Gastrocnemius medialis (tissue), 4 donors: Measurements from ENCODE around the gene SLC9A6.

ENCODE experiments used
- POLR2A ChIP-seq, 2 donors: fragments of 450-650 bp; IDR thresholded peaks; one replicate each; pipeline ENCODE4 v1.6.1; 2017; ENCODE audit warnings: antibody characterized with exemption in 2 of 2, mild to moderate bottlenecking in 2 of 2, moderate library complexity in 2 of 2
- TF ChIP-seq, protein P1 (sequence below), 5 experiments: fragments of 450-650 bp in 3 of 5; fragments of 200-600 bp in 2 of 5; sonication (generic) in 2 of 5; IDR thresholded peaks in 4 of 5; conservative IDR thresholded peaks in 1 of 5; 1 replicate in 4 of 5; 2 replicates in 1 of 5; pipeline ENCODE4 v1.5.1; 2016 to 2019; ENCODE audit warnings: antibody characterized with exemption in 5 of 5, mild to moderate bottlenecking in 3 of 5, moderate library complexity in 3 of 5

DNA sequence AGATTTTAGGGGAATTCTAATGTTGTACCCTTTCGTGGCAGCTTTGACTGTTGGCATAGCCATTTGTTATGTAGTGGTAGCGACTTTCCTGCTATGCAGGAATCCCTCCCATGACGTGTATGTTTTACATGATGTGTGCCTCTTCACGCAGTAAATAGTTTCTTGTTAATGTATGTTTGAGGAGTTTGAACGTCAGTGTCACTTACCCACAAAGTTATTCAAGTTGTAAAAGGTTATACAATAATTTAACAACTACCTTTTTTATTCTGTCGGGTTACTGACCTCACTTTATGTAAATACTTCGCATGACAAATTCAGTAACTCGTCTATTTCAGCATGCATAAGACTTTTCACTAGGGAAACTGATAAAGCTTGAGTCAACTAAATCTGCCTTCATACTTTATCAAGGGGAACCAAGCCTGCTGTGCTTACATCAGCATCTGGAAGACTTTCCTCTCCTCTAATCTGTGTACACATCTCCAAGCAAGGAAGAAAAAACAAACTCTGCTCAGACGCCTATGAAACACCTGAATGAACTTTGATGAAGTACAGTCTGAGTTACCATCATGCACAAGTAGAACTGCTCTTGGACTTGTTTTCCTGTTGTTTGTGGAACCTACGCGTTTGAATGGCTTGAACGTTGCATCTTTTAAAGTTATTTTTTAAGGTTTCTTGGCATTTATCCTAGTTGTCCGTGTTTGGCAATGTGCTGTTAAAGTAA is 61.2 kb downstream of the SLC9A6 start:
- TF ChIP-seq, protein P1, sequence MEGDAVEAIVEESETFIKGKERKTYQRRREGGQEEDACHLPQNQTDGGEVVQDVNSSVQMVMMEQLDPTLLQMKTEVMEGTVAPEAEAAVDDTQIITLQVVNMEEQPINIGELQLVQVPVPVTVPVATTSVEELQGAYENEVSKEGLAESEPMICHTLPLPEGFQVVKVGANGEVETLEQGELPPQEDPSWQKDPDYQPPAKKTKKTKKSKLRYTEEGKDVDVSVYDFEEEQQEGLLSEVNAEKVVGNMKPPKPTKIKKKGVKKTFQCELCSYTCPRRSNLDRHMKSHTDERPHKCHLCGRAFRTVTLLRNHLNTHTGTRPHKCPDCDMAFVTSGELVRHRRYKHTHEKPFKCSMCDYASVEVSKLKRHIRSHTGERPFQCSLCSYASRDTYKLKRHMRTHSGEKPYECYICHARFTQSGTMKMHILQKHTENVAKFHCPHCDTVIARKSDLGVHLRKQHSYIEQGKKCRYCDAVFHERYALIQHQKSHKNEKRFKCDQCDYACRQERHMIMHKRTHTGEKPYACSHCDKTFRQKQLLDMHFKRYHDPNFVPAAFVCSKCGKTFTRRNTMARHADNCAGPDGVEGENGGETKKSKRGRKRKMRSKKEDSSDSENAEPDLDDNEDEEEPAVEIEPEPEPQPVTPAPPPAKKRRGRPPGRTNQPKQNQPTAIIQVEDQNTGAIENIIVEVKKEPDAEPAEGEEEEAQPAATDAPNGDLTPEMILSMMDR (IDR thresholded peaks at IDR 0.05 in 4 of 5, conservative IDR thresholded peaks at IDR 0.05 in 1 of 5), result no peak
- TF ChIP-seq POLR2A (IDR thresholded peaks at IDR 0.05), result no peak
